ENCODE data around the gene VMO1. TPM values are rescaled to one million over a fixed set of nuclear protein-coding genes. Genes with fewer than 3 reads are reported as not detected.
A peak's percentile ranks its signal among the peaks of the same experiment; 100 is the strongest.

VMO1 gene
- total RNA-seq, 1 experiment from 2014 or later, result not detected

- H3T11ph ChIP-seq (ENCODE audit: low read length), result no peak overlapping the region
- Mint-ChIP-seq H3K27ac (peak overlapping the region in 1 of 3 experiments; percentile 30; a peak in 1 of 7 replicates), H3K27me3 (ENCODE audit: low read depth) (no peaks in the 10 kb centered on the region), H3K4me3 (no peak overlapping the region), H3K36me3 (ENCODE audit: insufficient read depth in 1 of 3, low read depth in 3 of 3) (peaks cover 23 to 65% (median 58%) of the 10 kb centered on the region in 3 experiments), H3K9me3 (peaks cover 2% of the 10 kb centered on the region in 2 experiments; a peak in 4 of 5 replicates), H3K4me1 (no peaks in the 10 kb centered on the region)
- H3K27me3 ChIP-seq (ENCODE audit: insufficient read depth, low read length), result no peaks in the 10 kb centered on the region
- no peak overlapping the region for H2AFZ ChIP-seq (ENCODE audit: low read length)
- H2BK12ac ChIP-seq (ENCODE audit: insufficient read length, low read depth, low read length), result no peak overlapping the region
- no peak overlapping the region for H3K4ac ChIP-seq (ENCODE audit: low read depth, low read length)
- H3K56ac ChIP-seq (ENCODE audit: insufficient read length, low read depth, low read length), result no peak overlapping the region
- no peak overlapping the region for H4K91ac ChIP-seq (ENCODE audit: insufficient read length, low read depth, low read length)
- no peaks in the 10 kb centered on the region for H3K23me2 ChIP-seq (ENCODE audit: insufficient read length, low read depth, low read length, poor library complexity, severe bottlenecking)
- no peaks in the 10 kb centered on the region for H4K20me1 ChIP-seq (ENCODE audit: control insufficient read depth, insufficient read depth, insufficient read length)
- H3K9ac ChIP-seq (ENCODE audit: extremely low read depth, insufficient read length, low read length), result no peak overlapping the region
- no peak overlapping the region for H2AK5ac ChIP-seq (ENCODE audit: insufficient read length, low read length)
- no peak overlapping the region for H4K8ac ChIP-seq (replicated peaks; ENCODE audit: insufficient read length, low read depth, low read length)
- H2BK20ac ChIP-seq (ENCODE audit: low read depth, low read length, poor library complexity, severe bottlenecking), result no peak overlapping the region
- no peak overlapping the region for H2BK5ac ChIP-seq (ENCODE audit: insufficient read length, low read length)
- no peak for DNase-seq
- H3K4me1 ChIP-seq (ENCODE audit: insufficient read depth, low read length), result no peaks in the 10 kb centered on the region
- no peaks in the 10 kb centered on the region for H3K79me2 ChIP-seq (ENCODE audit: insufficient read depth, low read length)
- H3K9me3 ChIP-seq (ENCODE audit: control insufficient read depth, low read depth, low read length), result no peaks in the 10 kb centered on the region
- H3K4me2 ChIP-seq (ENCODE audit: insufficient read depth, insufficient read length, low read length), result no peak overlapping the region
- H3K27ac ChIP-seq (ENCODE audit: insufficient read length, low read depth, low read length), result no peak overlapping the region
- H3K79me1 ChIP-seq (ENCODE audit: insufficient read depth, low read depth, low read length, poor library complexity, severe bottlenecking), result no peaks in the 10 kb centered on the region
- no peak overlapping the region for H3K18ac ChIP-seq (ENCODE audit: insufficient read length, low read depth, low read length)
- H2BK120ac ChIP-seq (ENCODE audit: low read depth, low read length, poor library complexity, severe bottlenecking), result no peak overlapping the region
- TF ChIP-seq CTCF (conservative IDR thresholded peaks at IDR 0.05), result peak; percentile 65
- no peak overlapping the region for H4K5ac ChIP-seq (ENCODE audit: insufficient read length, low read depth, low read length)
- WGBS (ENCODE audit: extremely low coverage, insufficient read length, low lambda C conversion rate), result 100% methylated on average over 1 of the region's 7 CpGs
- no peak overlapping the region for H3K23ac ChIP-seq (ENCODE audit: insufficient read length, low read depth, low read length)
- no peak overlapping the region for H2BK15ac ChIP-seq (ENCODE audit: low read depth, low read length)
- no peak overlapping the region for H3K14ac ChIP-seq (ENCODE audit: insufficient read depth, low read length)
Measured at GRCh38 chr17:4815043-4815675, 29.0 kb upstream of the VMO1 start.
